GM11168 (cell line): ENCODE results near the gene NACC1.

Source experiments
- in situ Hi-C: fragments of 300-500 bp; cut with MboI; formaldehyde crosslinking; loops from one replicate; pipeline ENCODE4 v1.12.0; 2022; ENCODE audit warnings: low sequenced_read_pairs; ENCODE audit not compliant: unreplicated experiment

Gene NACC1

DNA sequence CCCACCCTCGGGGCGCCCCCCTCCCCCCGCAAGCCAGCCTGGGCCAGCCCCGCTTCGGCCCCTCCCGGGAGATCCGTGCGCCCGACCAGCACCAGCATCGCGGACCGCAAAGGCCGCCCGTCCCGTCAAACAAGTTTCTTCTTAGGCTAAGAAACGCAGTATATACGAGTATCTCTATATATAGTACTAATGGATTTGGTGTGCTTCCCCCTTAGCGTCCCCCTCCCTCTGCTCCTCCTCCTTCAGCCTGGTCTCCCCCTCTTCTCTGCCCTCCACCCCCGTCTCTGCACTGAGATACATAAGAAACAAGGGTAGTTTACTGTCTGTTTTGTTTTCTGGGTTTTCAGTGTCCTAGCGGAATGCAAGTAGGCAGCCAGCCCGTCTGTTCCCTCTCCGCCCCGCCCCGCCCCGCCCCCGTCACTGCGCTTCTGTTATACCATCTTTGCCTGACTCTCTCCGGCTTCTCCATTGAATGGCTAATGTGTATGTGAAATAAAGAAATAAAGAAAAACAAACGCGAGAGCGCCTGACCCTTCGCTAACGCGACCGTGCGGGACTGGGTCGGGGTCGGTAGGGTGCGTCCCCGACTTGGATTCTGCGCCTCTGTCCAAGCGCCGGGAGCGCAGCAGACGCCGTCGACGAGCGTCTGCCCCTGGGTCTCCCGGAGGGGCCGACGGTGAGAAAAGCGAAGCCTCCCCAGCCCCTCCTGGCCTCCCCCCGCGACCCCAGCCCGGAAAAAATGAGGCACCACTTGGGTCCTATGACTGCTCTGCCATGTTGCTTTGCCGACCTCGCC is 19.6 kb upstream of the NACC1 start:
- in situ Hi-C loops: loop anchor here (10.0 kb wide), 1 partner anchor 54 kb away; no protein-coding TSS in a partner anchor

DNA sequence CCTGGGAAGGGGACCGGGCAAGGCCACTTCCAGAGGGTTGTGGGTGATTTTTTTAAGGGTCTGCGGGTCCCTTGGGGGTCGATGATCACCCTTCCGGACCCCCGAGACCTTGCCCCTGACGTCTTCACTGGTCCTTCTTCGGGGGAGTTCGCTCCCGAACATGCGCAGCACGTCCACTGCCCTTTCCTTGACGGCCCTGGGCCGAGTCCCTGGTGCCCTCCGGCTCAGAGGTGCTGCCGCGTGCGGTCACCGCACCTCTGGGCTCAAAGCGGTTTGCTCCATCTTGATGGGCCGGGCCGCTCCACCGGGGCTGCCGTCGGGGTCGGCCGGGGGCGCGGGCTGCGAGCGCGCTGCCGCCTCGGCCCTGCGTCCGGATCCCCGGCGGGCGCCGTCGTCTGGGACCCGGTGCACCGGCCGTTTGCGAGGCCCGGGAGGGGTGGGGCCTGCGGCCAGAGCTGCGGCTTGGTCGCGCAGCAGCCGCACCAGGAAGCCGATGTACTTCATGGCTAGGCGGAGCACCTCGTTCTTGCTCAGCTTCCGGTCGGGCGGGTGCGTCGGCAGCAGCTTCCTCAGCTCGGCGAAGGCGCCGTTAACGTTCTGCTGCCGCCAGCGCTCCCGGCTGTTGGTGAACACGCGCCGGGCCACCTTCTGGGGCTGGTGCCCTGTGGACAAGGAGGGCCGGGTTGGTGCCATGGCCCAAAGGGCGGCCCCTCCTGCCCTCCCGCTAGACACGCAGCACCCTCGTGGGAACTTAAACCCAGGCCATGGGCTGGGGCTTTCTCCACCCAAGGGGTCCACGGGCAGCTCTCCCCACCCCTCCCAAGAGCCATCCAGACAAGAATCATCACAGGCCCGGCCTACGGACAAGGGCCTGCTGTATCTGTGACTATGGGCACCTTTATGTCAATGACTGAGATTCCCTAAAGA is 18.7 kb upstream of the NACC1 start:
- in situ Hi-C loops: loop anchor here (10.0 kb wide), 1 partner anchor 55 kb away; no protein-coding TSS in a partner anchor

DNA sequence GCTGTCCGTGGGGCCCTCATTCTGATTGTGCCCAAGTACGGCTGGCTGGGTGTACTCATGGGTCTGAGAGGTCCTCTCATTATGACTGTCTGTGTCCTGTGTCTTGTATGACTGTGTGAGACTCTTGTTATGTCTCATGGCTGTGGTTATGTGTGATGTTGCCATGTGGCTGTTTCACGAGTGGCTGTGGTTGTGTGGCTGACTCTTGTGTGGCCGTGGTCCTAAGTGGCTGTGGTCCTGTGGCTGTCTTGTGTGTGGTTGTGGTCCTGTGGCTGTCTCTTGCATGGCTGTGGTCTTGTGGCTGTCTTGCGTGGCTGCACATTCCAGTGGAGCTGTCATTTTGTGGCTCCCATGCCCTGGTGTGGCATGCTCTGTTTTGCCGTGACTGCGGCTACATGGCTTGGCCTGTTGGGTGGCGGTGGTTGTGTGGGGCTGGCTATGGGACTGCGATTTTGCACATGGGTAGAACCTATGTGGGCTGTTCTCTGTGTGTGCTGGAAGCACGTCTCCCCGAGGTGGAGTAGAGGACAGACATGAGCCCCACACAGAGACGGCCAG is 18.0 kb upstream of the NACC1 start:
- in situ Hi-C loops: no loop called here

DNA sequence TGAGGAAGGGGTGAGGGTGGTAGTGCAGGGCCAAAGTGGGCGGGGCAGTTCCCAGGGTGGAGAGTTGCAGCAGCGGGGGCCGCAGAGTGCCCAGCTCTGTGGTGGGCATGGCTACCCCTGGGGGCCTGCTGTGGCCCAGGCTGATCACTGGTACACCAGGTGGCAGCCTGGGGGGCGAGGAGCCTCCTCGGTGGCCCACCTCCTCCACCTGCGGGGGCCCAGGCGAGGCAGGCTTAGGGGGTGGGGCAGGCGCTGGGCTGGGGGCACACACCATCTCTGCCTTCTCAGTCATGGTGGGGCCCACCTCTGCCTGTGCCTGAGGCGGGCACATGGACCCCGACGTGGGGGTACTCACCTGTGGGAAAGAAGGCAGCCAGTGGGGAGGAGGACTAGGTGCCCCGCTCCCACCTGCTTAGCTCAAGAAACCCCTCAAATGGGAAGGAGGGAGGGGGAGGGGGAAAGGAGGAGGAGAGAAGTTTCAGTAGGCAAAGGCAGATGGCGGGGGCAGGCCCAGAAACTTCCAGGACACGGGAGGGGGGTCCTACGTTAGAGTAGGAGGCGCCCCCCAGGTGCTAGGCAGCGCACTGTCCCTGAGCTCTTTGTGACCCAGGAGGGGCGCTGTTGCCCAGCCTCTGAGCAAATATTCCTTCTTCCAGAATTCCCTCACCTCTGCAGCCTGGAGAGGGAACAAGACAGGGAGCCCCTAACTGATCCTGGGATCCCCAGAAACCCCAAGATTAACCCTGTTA is 17.0 kb upstream of the NACC1 start:
- in situ Hi-C loops: no loop called here

DNA sequence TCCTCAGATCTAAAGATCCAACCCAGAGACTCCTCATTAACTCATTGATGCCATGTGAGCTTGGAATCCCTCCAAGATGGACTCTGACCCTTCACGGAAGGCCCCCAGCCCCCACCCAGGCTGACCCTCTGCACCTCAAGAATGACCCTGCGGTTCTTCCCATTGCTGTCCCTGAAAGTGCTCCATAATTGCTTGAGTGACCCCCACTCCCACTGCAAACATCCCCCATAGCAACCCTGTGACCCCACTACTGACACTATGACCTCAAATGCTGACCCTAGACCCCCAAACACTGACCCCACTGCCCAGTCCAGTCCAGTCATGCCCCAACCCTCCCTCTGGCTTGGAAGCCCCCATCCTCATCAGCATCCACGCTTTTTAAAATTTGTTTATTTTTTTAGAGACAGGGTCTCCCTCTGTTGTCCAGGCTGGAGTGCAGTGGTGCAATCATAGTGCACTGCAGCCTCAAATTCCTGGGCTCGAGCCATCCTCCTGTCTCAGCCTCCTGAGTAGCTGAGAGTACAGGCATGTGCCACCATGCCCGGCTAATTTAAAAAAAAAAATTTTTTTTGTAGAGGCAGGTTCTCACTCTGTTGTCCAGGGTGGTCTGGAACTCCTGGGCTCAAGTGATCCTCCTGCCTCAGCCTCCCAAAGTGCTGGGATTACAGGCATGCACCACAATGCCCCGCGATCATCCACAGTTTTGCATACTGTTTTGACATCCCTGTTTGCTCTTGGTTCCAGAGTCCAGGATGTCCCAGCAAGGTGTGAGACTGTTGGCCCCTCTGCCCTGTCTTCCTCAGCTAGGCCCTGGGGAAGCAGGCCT is 16.3 kb upstream of the NACC1 start:
- in situ Hi-C loops: no loop called here

DNA sequence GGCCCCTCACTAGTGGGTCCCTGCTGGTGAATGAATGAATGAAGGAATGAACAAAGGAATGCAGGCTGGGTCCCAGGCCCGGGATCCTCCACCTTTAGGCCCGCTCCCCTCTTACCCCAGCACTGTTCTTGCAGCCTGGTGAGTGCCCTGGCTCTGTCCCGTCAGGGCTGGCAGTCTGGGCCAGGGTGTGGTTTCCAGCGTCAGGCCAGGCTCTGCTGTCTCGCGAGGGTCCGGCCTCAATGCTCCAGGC is 15.7 kb upstream of the NACC1 start:
- in situ Hi-C loops: no loop called here

DNA sequence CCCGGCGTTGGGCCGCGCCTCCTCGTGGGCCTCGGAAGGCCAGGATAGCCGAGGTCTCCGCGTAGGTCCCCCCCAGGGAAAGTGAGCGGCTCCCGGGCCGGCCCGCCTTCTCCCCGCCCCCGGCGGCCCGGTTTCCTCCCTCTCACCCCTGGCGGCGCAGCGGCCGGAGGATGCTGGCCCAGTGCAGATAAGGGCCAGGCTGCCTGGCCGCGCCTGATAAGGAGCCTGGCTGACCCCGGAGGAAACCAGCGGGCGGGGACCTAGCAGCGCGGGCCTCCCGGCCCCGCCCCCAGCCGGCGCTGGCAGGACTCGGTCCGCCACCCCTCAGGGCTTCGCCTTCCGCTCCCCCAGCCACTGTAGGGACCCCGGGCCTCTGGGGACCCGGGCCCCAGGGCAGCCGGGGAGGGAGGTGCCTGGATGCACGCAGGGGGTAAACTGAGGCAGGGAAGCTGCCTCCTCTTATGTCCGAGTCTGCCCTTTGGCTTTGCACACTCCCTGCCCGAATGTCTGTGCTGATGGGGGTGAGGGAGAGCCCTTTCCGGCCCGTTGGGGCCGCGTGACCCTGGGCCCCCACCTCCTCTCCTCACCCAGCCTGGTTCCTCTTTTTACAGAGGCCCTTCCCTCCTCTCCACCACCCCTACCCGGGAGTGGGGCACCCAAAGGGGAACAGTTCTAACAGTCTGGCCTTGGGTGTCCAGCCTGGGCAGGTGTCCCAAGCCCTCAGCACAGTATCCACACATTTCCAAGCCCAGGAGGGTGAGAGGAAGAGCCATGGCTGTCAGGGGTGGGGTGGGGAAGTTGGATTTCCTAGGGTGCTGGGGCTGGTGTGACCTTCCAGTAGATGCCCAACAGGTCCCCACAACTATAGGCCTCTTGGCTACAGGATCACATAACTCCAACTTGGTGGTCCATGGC is 15.1 kb upstream of the NACC1 start, which contains the start of gene LYL1:
Gene LYL1, minus strand, starts transcription at position 193 of the 915 bp plus-strand sequence. CDS start 1,687 bp downstream, outside the sequence.
- in situ Hi-C loops: no loop called here

DNA sequence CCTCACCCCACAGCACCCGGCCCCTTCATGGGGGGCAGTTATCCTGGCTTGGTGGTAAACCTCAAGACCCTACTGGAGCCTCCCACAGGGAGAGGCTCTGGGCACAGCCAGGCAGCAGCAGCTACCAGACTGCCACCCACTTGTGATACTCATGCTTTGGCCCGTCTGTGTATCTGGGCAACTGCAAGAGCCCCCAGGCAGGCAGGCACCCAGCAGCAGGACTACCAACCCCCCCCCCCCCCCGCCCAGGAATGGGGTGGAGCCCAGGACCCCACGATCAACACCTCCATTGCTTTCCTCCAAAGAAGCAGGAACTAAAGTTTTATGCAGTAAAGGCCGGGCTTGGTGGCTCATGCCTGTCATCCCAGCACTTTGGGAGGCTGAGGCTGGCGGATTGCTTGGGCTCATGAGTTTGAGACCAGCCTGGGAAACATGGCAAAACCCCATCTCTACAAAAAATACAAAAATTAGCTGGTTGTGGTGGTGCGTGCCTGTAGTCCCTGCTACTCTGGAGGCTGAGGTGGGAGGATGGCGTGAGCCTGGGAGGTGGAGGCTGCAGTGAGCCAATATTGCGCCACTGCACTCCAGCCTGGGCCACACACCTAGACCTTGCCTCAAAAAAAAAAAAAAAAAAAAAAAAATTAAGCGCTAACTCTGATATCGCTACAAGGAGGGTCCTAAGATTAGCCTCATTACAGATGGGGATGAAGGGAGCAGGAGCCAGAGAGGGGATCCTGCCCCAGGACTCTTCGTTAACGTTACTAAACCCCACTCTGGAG is 14.3 kb upstream of the NACC1 start:
- in situ Hi-C loops: no loop called here

DNA sequence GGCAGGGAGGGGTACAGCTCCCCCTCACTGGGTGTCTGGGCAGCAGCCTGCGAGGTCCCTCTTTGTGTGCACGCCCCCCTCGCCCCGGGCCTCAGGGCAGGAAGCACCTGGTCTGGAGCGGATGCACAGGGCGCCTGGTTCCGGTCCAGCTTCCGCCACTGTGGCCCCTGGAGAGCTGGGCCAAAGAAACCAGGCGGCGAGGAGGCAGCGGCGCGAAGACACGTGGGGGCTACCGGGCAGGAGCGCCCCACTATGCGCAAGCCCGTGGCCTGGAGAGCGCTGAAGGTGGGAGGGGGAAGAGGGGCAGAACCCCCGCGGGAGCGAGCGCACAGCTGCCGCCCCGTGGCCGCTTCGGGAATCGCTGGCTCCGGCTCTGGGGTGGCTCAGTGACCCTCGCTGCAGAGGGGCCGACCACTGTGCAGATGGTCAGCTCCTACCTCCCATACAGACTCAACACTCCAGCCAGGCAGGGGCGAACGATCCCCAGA is 13.7 kb upstream of the NACC1 start:
- in situ Hi-C loops: no loop called here

DNA sequence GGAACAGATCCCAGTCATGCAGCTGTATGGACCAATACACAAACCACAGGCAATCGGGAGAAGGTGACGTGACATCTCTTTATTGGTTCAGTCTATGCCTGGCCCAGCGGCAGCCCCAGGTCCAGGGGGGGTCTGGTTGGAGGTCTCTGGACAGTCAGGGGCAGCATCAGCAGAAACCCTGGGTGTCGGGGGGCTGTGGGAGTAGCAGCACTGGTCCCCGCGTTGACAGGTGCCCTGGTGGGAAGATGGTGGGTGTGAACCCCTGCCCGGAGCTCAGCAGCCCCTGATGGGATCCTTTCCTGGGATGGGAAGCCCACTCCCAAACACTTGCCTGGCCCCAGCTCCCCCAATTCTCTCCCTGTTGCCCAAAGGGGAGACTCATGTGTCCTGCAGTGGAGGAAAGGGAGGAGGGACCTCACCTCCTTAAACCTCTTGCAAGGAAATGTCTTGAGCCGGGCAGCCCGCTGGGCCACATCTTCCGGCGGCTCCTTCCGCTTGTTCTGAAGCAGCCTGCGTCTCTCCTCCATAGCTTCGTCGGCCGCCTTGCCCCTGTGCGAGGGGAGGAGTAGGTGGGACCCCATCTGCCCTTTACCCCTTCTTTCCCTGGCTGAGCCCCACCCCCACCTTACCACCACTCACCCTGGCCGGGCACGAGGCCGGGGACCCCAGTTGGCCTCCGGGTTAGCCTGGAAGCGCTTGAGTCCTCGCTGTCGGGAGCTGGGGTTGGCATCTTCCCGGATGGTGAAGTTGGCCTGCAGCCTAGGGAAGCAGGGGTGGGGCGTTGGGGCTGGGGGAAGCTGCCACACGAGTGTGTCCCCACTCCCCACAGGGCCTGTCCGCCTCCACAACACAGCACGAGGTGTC is 13.0 kb upstream of the NACC1 start:
- in situ Hi-C loops: no loop called here

DNA sequence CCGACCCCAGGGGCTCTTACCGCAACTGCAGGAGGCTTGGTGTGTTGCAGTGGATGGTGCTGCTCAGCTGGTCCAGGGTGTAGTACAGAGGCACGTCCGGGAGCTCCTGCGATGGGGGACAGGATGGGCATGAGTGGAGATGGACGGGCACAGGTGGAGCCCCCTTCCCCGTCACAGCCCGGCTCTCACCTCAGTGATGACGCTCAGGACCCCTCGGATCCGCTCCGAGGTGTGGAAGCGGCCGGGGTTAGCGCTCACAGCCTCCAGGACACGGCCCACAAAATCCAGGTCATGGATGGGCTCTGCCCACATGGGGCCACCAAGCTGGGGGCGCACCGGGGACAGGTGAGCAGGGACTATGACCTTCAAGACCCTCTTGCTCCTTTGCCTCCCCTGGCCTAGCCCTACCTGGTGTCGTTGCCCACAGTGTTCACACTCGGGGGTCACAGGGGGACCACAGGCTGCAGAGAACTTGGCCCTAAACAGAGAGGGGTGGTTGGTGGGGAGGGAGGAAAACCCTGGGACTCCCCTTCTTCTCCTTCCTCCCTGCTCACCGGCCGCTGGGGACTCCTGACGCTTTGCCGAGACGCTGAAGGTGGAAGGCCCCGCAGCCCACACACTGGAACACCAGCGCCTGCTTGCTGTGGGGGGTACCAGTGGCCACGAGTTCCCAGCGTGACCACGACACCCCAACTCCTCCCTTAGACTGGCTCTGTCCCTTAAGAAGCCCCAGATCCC is 8.5 kb upstream of the NACC1 start:
- in situ Hi-C loops: no loop called here

DNA sequence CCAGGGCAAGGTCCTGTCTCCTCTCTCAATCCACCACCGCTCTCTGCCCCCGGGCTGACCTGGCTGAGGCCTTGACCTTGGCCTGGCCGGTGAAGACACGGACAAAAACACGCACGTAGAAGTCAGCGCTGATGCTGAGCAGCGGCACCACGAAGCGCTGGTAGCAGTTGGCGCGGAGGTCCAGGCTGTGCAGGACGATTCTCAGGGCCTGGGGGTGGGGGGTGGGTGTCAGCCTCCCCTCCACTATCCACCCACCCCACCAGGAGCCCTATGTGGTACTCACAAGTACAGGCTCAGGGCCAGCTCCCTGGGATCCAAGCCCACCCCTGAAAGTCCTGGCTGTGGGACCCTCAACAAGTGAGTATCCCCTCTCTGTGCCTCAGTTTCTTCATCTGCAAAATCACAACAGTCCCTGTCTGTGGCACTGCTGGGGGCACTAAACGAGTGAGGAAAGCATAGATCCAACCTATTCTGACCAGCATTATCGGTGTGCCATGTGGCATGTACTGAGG is 7.9 kb upstream of the NACC1 start:
- in situ Hi-C loops: no loop called here

DNA sequence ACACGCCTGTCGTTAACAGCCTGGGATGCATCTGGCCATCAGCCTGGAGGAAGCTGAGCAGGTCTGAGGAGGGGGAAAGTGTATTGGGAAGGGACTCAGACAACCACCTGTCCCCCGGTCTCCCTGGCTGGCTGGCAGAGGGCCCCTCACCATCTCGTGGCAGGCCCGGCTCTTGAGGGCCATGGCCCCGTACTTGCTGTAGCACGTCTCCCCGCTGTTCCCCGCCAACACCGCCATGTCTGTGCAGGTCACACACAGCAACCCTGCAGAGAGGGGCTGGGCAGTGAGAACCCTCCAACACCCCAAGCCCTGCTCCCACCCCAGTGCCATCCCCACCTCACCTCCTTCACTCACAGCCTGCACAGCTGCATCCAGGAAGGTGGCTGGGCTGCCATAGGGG is 5.5 kb upstream of the NACC1 start:
- in situ Hi-C loops: no loop called here

DNA sequence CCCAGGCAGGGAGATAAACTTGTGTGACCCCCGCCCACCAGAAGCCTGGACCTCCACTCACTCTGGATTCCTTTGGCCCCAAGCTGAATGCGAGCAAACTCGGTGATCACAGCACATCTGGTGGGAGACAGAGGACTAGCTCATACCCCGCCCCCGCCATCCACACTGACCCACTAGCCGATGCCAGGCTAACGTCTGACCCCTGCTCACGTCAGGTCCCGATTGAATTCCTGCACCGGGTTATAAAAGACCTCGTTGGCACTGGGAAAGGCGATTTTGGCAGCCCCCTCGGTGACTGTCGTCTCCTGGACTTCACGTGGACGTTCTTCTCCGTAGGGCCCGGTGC is 2.2 kb upstream of the NACC1 start:
- in situ Hi-C loops: no loop called here

DNA sequence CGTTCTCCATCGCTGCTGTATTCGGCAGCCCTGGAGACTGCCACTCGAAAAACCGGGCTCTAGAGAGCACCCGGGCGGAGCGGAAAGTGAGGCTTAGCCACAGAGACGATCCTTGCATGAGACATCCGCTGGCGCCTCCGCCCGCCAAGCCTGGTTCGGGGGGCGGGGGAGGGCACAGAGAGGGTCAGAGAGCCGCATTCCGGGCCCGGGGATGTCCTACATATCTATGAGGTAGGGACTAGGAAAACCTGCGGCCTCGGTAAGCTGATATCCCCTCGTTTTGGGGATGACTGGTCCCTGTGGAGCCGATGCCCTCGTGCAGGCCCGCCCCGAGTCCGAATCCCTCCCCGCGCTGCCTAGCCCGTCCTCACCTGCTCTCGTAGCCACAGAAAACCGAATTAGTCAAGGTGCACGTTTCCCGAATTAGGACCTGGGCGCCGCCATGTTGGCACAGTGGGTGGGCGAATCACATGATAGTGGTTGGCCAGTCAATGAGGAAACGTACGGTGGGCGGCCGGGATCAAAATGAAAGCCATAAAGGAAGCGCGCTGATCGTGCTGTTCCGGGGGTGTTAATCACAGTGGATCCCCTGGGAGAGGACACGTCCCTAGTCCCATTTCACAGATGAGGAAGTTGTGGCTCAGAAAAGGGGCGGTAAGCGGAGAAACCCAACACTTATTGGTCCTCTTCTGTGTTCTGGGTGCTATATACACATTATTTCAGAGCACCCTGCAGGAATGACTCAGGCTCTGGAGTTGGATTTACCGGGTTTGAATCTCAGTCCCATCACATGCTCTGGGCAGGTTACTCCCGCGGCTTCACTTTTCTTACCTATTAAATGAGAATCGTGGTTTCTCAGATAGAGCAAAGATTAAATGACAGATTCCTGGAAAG is 1.5 kb upstream of the NACC1 start, which contains the start of gene TRMT1:
Gene TRMT1, minus strand, starts transcription at position 459 of the 894 bp plus-strand sequence. Its CDS starts 341 bp downstream, at position 118.
- in situ Hi-C loops: no loop called here
